Activated T-helper 17 cell treated with anti-CD3 and anti-CD28 coated beads, Interleukin-2, amount 50 U/mL, for 72 hours (primary cell): ENCODE results near the gene EPB42. TPM values are rescaled to one million over a fixed set of nuclear protein-coding genes. Genes with fewer than 3 reads are reported as not detected.
"Not testable (repeated sequence)": the region's sequence is repeated elsewhere in the genome, so short reads cannot be mapped to it uniquely, and the experiment has no call there.

Experiments used
- ATAC-seq: fragments of 150-1000 bp; cut with Tn5 transposase; replicated peaks from 2 replicates; pipeline ENCODE4 v1.10.0; 2021; ENCODE audit warnings: mild to moderate bottlenecking, moderate library complexity
- H3K27ac Mint-ChIP-seq: one replicate; pipeline ENCODE4 v1.8.0; 2022; ENCODE audit warnings: mixed read lengths
- H3K27me3 Mint-ChIP-seq: one replicate; pipeline ENCODE4 v1.8.0; 2022; ENCODE audit warnings: mixed read lengths
- H3K36me3 Mint-ChIP-seq: one replicate; pipeline ENCODE4 v1.8.0; 2022; ENCODE audit warnings: low read depth, mild to moderate bottlenecking, mixed read lengths
- H3K4me1 Mint-ChIP-seq: one replicate; pipeline ENCODE4 v1.8.0; 2022; ENCODE audit warnings: mixed read lengths
- H3K4me3 Mint-ChIP-seq: one replicate; pipeline ENCODE4 v1.8.0; 2022; ENCODE audit warnings: mild to moderate bottlenecking, mixed read lengths
- H3K9me3 Mint-ChIP-seq: one replicate; pipeline ENCODE4 v1.8.0; 2022; ENCODE audit warnings: mixed read lengths
- total RNA-seq, 2 donors: library from RNA; stranded (reverse); gene quantifications; one replicate each; pipeline ENCODE4 v1.2.3, GENCODE V29; 2022

The EPB42 gene
- total RNA-seq, 2 donors from 2014 or later, result not detected

DNA sequence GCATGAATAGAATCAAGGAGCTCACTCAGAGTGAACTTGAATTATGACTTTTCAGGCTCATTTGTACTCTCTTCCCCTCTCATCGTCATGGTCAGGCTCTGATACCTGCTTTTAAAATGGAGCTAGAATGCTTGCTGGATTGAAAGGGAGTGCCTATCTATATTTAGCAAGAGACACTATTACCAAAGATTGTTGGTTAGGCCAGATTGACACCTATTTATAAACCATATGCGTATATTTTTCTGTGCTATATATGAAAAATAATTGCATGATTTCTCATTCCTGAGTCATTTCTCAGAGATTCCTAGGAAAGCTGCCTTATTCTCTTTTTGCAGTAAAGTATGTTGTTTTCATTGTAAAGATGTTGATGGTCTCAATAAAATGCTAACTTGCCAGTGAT lies 26.0 kb downstream of the EPB42 start:
- Mint-ChIP-seq H3K9me3 (no peaks in the 10 kb centered on the region), H3K27ac (no peak overlapping the region), H3K36me3 (peaks cover 83% of the 10 kb centered on the region), H3K4me3 (no peak overlapping the region), H3K27me3 (no peaks in the 10 kb centered on the region), H3K4me1 (no peaks in the 10 kb centered on the region)
- ATAC-seq, result no peak

DNA sequence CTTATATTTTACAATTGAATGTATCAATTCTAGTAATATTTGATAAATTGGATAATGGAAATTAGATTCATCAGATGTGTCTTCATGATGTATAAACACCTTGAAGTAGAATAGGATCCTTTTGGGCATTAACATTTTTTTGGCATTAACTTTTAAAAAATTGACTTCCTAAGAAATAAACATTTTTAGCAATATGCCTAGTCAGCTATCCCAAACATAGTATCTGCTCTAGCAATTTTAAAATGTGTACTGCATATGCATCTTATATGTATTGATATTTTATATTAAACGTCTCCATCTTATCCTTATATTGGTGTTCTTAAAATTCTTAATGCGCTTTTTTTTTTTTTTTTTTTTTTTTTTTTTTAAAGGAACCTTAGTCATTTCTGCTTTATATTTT lies 27.1 kb downstream of the EPB42 start:
- Mint-ChIP-seq H3K36me3 (peaks cover 92% of the 10 kb centered on the region), H3K4me1 (peaks cover 5% of the 10 kb centered on the region)
- no peak for ATAC-seq

DNA sequence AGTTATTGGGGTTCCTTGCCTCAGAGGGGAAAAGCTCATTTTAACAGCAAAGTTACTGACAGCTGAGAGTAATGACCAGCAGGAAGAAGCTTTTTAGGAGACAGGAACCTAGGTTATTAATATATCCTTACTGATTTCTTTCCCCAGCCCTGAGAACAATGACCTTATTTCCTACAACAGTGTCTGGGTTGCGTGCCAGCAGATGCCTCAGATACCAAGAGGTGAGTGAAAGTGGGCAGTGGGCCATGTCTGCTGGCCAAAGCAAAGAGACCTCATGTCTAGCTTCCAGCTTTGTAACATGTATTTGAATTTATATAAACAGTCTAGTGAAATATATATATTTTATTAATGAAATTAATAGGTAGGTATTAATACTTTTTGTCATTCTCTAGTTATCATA lies 30.6 kb downstream of the EPB42 start:
- Mint-ChIP-seq H3K27ac (no peak overlapping the region), H3K4me3 (no peak overlapping the region), H3K27me3 (no peaks in the 10 kb centered on the region), H3K9me3 (no peaks in the 10 kb centered on the region), H3K4me1 (peaks cover 16% of the 10 kb centered on the region), H3K36me3 (peaks cover 95% of the 10 kb centered on the region)
- no peak for ATAC-seq

More for the DNA sequence above, 27.1 kb downstream of the EPB42 start:
- no peaks in the 10 kb centered on the region for H3K9me3 Mint-ChIP-seq
- H3K27ac Mint-ChIP-seq, result no peak overlapping the region
- no peak overlapping the region for H3K4me3 Mint-ChIP-seq
- H3K27me3 Mint-ChIP-seq, result no peaks in the 10 kb centered on the region

DNA sequence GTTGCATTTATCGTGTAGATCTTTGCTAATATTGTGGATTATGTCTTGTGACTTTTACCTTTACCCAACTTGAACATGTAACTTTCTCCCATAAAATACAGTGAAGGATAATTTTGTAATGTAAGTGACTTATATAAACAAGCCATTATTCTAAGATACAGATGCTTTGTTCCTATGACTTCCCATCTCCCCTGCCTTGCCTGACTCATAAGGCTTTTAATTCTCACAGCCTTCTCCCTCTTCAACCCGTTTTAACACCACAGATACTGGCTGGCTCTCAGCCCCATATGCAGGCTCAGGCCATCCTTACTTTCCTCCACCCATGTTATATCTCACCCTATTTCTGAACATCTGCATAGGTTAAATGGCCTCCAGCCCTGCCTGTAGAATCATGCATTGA lies 31.5 kb downstream of the EPB42 start:
- H3K9me3 Mint-ChIP-seq, result no peaks in the 10 kb centered on the region
- H3K27ac Mint-ChIP-seq, result peak overlapping the region; percentile 18
- no peak overlapping the region for H3K4me3 Mint-ChIP-seq
- H3K27me3 Mint-ChIP-seq, result no peaks in the 10 kb centered on the region
- peaks cover 87% of the 10 kb centered on the region for H3K36me3 Mint-ChIP-seq
- ATAC-seq, result no peak
- peaks cover 16% of the 10 kb centered on the region for H3K4me1 Mint-ChIP-seq

DNA sequence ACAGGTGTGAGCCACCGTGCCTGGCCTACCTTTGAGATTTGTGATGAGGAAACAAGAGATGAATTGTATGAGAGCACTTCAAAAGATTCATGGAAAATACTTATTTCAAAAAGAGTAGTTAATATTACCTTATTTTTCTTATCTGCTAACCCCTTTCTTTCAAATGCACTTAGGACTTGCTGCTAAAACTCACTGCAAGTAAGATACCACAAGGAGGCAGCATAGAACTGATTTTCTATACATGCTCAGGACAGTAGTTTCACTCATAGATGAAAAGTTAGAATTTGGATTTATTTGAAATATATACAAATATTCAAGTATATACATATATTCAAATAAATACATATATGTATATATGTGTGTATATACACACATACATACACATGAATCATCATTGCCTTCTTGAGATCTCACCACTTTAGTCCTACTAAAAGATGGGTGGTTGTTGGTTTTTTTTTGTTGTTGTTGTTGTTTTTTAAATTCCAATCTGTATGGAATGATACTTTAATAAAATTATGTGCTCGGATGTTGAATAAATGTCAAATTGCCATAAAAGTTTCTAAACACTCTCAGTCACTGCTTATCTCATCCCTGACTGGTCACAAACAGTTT lies 33.2 kb downstream of the EPB42 start:
- no peak for ATAC-seq
- Mint-ChIP-seq H3K9me3 (no peaks in the 10 kb centered on the region), H3K4me3 (peak overlapping the region; percentile 92), H3K27ac (peak overlapping the region; percentile 96), H3K4me1 (peaks cover 16% of the 10 kb centered on the region), H3K27me3 (no peaks in the 10 kb centered on the region), H3K36me3 (peaks cover 81% of the 10 kb centered on the region)

DNA sequence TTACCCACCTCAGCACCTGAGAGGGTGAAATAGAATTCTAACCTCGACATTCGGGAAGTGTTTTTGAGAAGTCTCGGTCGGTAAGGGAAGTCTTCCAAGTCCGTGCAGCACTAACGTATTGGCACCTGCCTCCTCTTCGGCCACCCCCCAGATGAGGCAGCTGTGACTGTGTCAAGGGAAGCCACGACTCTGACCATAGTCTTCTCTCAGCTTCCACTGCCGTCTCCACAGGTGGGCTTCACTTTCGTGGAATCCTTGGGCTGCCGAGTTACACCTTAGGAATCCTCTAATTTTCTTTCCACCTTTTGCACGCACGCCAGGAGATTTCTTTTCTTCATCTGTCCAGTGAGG lies 34.8 kb downstream of the EPB42 start:
- Mint-ChIP-seq H3K4me1 (peaks cover 16% of the 10 kb centered on the region), H3K4me3 (peak overlapping the region; percentile 92), H3K27ac (peak overlapping the region; percentile 96), H3K27me3 (no peaks in the 10 kb centered on the region), H3K36me3 (peaks cover 76% of the 10 kb centered on the region), H3K9me3 (no peaks in the 10 kb centered on the region)
- ATAC-seq, result peak; percentile 34

DNA sequence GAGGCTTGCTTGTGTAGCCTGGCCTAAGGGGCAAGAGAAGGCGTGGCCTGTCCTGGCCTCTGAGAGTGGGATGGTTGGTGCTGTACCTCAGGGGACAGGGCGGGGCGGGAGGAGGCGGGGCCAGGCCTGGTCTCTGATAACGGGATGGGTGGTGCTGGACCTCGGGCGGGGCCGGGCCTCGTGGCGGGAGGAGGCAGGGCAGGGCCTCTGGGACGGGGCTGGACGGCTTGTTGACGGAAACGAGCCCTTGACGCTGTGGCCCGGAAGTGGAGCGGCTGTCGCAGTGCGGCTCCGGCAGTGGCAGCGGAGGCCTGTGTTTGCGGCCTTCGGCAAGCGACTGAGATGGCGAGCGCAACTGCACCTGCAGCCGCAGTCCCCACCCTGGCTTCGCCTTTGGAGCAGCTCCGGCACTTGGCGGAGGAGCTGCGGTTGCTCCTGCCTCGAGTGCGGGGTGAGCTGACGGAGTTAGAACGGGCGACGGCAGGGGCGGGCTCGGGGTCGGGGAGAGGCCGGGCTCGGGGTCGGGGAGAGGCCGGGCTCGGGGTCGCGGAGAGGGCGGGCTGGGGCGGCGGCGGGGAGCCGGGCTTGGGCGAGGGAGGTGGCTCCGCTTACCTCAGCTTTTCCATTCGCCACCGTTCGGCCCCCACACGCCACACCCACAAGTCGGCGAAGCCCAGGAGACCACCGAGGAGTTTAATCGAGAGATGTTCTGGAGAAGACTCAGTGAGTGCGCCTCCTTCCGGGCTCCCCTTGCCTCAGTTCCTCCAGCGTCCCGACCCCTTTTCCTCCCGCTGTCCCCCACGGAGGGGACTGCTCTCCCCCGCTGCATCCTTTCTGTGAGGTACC lies 35.4 kb downstream of the EPB42 start, which contains the start of gene CCNDBP1:
Gene CCNDBP1, plus strand, starts transcription at position 247 of the 846 bp plus-strand sequence. Its CDS starts 96 bp downstream, at position 343.
- peak; percentile 98 for ATAC-seq
- Mint-ChIP-seq H3K4me3 (peak within 1 kb of the TSS; percentile 92), H3K4me1 (peaks cover 16% of the 10 kb centered on the region), H3K27me3 (no peaks in the 10 kb centered on the region), H3K36me3 (peaks cover 73% of the 10 kb centered on the region), H3K9me3 (no peaks in the 10 kb centered on the region), H3K27ac (peak within 1 kb of the TSS; percentile 96)

DNA sequence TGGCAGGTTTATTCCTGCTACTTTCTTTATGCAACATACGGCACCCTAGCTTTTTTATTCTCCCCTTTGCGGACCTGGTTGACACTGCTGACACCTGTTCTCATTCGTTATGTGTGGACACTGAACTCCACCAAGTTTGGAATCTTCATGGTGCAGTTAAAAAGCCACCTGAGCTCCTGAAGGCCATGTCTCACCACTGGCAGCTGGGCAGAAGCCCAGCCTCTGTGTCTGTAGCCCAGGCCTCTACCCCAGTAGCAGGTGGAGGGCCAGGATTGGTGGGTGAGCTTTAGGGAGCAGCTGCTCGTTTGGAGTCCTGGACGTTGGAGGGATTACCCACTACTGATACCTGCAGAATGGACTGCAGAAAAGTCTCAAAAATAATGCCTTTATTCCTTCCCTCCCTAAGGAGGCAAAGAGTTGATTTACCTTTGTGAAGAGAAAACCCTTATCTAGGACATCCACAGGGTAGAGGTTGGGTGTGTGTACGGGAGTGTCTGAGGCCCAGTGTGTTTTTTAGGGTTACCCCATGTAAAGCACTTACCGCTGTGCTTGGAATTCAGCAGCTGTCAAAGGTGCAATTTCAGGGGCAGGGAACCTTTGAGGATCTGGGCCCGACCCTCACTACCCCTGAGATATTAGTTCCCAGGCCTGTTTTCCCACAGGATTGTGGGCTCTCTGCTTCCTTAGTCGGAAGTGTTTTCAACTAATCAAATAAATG lies 36.3 kb downstream of the EPB42 start:
- Mint-ChIP-seq H3K4me3 (peak overlapping the region; percentile 92), H3K4me1 (peaks cover 15% of the 10 kb centered on the region), H3K27ac (peak overlapping the region; percentile 96), H3K27me3 (no peaks in the 10 kb centered on the region), H3K36me3 (peaks cover 64% of the 10 kb centered on the region), H3K9me3 (no peaks in the 10 kb centered on the region)
- no peak for ATAC-seq

DNA sequence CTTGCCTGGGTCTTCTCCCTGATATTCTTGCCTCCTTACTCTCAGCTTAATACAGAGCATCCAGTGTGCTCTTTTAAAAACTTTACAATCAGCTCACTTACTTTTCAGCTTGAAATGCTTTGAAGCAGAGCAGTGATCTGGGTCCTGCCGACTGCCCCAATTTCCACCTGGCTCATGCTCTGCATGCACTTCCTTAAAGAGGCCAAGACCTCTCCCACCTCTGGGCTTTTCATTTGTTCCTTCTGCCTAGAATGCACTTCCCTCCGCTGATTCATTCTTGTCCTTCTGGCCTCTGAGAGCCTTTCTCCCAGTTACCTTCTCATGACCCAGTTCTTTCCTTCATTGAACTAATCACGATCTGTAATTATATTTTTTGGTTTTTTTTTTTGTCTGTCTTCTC lies 37.5 kb downstream of the EPB42 start:
- Mint-ChIP-seq H3K27me3 (no peaks in the 10 kb centered on the region), H3K9me3 (no peaks in the 10 kb centered on the region), H3K4me3 (no peak overlapping the region), H3K36me3 (peaks cover 60% of the 10 kb centered on the region), H3K4me1 (peaks cover 11% of the 10 kb centered on the region), H3K27ac (peak overlapping the region; percentile 64)
- no peak for ATAC-seq

DNA sequence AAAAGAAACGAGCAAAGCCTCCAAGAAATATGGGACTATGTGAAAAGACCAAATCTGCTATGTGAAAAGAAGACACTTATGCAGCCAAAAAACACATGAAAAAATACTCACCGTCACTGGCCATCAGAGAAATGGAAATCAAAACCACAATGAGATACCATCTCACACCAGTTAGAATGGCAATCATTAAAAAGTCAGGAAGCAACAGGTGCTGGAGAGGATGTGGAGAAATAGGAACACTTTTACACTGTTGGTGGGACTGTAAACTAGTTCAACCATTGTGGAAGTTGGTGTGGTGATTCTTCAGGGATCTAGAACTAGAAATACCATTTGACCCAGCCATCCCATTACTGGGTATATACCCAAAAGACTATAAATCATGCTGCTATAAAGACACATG lies 43.7 kb downstream of the EPB42 start:
- H3K27me3 Mint-ChIP-seq, H3K27ac Mint-ChIP-seq, H3K4me1 Mint-ChIP-seq, H3K4me3 Mint-ChIP-seq, ATAC-seq, H3K9me3 Mint-ChIP-seq: not testable (repeated sequence)
- H3K36me3 Mint-ChIP-seq, result peaks cover 51% of the 10 kb centered on the region

DNA sequence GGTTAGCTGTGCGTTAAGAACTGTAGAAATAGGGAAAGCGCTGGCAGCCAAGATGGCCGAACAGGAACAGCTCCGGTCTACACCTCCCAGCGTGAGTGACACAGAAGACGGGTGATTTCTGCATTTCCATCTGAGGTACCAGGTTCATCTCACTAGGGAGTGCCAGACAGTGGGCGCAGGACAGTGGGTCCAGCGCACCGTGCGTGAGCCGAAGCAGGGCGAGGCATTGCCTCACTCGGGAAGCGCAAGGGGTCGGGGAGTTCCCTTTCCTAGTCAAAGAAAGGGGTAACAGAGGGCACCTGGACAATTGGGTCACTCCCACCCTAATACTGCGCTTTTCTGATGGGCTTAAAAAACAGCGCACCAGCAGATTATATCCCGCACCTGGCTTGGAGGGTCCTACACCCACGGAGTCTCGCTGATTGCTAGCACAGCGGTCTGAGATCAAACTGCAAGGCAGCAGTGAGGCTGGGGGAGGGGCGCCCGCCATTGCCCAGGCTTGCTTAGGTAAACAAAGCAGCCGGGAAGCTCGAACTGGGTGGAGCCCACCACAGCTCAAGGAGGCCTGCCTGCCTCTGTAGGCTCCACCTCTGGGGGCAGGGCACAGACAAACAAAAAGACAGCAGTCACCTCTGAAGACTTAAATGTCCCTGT lies 45.0 kb downstream of the EPB42 start:
- H3K27me3 Mint-ChIP-seq, H3K4me3 Mint-ChIP-seq, H3K9me3 Mint-ChIP-seq, ATAC-seq, H3K27ac Mint-ChIP-seq, H3K4me1 Mint-ChIP-seq: not testable (repeated sequence)
- peaks cover 45% of the 10 kb centered on the region for H3K36me3 Mint-ChIP-seq

DNA sequence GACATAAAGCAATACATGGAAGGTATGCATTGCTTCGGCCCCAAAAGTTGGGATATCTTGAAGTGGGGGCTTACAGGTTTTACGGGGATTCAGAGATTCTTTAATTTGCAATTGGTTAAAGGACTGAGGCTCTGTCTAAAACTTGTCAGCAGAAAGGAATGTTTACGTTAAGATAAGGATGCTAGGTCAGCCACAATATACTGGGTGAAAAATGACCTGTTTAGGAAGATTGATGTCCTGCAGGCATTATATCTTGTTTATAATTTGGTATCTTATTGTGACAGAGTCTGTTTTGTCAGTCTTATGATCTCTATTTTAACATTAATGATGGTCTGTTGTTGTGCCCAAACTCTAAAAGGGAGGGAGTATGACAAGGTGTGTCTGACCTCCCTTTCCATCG lies 50.9 kb downstream of the EPB42 start:
- peaks cover 65% of the 10 kb centered on the region for H3K36me3 Mint-ChIP-seq
- no peaks in the 10 kb centered on the region for H3K9me3 Mint-ChIP-seq
- no peak overlapping the region for H3K4me3 Mint-ChIP-seq
- no peaks in the 10 kb centered on the region for H3K27me3 Mint-ChIP-seq
- H3K27ac Mint-ChIP-seq, result no peak overlapping the region
- H3K4me1 Mint-ChIP-seq, result no peaks in the 10 kb centered on the region
- ATAC-seq, result no peak

DNA sequence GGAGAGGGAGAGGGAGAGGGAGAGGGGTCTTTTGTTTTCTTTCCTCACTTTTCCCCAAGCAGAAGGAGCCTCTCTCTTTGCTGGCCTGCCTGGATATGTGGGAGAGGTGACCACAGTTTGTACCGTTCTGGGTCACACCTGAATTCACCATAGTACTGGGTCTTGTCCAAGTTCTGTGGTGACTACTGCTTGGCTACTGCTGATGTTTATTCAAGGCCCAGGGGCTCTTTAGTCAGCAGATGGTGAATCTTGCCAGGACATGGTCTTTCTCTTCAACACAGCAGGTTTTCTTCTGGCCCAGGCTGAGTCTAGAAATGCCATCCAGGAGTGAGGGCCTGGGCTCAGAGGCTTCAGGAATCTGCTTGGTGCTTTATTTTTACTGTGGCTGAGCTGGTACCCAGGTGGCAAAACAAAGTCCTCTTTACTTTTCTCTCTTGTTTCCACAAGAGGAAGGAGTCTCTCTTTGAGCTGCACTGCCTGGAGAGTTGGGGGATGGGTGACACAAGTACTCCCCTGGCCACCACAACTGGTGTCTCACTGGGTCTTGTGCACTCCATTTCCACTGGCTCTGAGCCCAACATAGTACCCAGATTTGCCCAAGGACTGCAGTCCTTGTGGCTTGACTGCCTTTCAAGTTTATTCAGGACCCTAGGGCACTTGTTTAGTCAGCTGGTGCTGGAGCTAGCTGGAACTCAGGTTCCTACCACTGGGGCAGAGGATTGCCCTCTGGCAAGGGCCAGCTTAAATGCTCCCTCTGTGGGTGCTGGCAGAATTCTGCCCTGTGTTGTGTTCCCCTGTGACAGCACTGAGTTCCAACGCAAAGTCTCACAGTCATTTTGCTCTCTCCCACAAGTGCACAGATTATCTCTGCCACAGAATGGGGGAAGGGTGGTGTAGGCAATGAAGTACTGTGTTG lies 52.4 kb downstream of the EPB42 start:
- no peaks in the 10 kb centered on the region for H3K9me3 Mint-ChIP-seq
- no peak overlapping the region for H3K4me3 Mint-ChIP-seq
- no peak for ATAC-seq
- no peaks in the 10 kb centered on the region for H3K4me1 Mint-ChIP-seq
- H3K36me3 Mint-ChIP-seq, result peaks cover 64% of the 10 kb centered on the region
- H3K27ac Mint-ChIP-seq, result no peak overlapping the region
- no peaks in the 10 kb centered on the region for H3K27me3 Mint-ChIP-seq
